Muscle of leg (tissue), 11 donors: ENCODE measurements around the gene ZPLD1. TPM values are rescaled to one million over a fixed set of nuclear protein-coding genes. Genes with fewer than 3 reads are reported as not detected.

Source experiments
- DNase-seq: peaks from one replicate; pipeline ENCODE4 v3.0.0; 2013
- H3K27ac ChIP-seq: one replicate; pipeline ENCODE4 v1.5.1; 2013; ENCODE audit warnings: mild to moderate bottlenecking, low read length, control low read depth
- H3K27me3 ChIP-seq: one replicate; pipeline ENCODE4 v1.6.1; 2013; ENCODE audit warnings: low read length; ENCODE audit not compliant: control insufficient read depth, insufficient read depth
- H3K36me3 ChIP-seq: one replicate; pipeline ENCODE4 v1.6.1; 2013; ENCODE audit warnings: low read length; ENCODE audit not compliant: control insufficient read depth, insufficient read depth
- H3K4me1 ChIP-seq: one replicate; pipeline ENCODE4 v1.6.1; 2013; ENCODE audit warnings: low read length; ENCODE audit not compliant: control insufficient read depth, insufficient read depth
- H3K4me3 ChIP-seq: one replicate; pipeline ENCODE4 v1.5.1; 2013; ENCODE audit warnings: low read length, control low read depth
- H3K9me3 ChIP-seq: replicated peaks from 2 replicates; pipeline ENCODE4 v1.6.1; 2013; ENCODE audit warnings: low read depth, low read length; ENCODE audit not compliant: control insufficient read depth
- WGBS: methylation state at CpG from one replicate; pipeline ENCODE4 v1.1.5; 2013; ENCODE audit warnings: missing lambda C conversion rate; ENCODE audit not compliant: insufficient coverage; 5-methylcytosine and 5-hydroxymethylcytosine counted together
- polyA plus RNA-seq, 8 donors: library from polyadenylated mRNA; unstranded; fragments of 120-200 nt; gene quantifications; one replicate each; pipeline versions ENCODE4 v1.2.1 to v1.2.3, GENCODE V29; 2013; ENCODE audit warnings: inconsistent platforms in 1 of 8, low replicate concordance in 1 of 8; ENCODE audit not compliant: insufficient read length in 8 of 8, insufficient read depth in 1 of 8
- total RNA-seq: library from RNA; stranded (reverse); fragments of 120-200 nt; gene quantifications from one replicate; pipeline ENCODE4 v1.2.4, GENCODE V29; 2013

Gene ZPLD1
- total and polyA plus RNA-seq, 9 donors, result under 0.01 to 0.06 (median 0.05) TPM; not detected in 5

DNA sequence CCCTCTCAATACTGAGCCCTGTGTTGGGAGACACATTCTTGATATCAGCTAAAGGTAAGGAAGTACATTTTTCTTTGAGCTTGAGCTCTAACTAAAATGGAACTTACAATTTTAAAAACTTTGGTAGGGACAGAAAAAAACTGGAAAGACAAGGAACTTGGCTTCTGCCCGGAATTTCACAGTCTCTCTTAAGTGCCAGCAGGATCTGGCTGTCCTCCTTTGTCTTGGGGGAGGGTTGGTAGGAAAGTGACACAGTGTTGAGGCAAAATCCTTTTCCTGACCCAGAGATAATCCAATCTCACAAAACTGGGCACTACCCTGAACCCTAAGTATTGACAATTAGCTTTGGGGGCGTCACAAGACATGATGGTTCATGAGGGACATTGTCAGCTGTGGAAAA, 45.3 kb downstream of the ZPLD1 start:
- H3K27me3 ChIP-seq, result no peaks in the 10 kb centered on the region
- H3K9me3 ChIP-seq, result no peaks in the 10 kb centered on the region
- DNase-seq, result peak; percentile 15
- WGBS, result 40% methylated on average over 1 of the region's 2 CpGs
- H3K36me3 ChIP-seq, result no peaks in the 10 kb centered on the region
- H3K4me3 ChIP-seq, result no peak overlapping the region
- H3K27ac ChIP-seq, result no peak overlapping the region
- H3K4me1 ChIP-seq, result no peaks in the 10 kb centered on the region

DNA sequence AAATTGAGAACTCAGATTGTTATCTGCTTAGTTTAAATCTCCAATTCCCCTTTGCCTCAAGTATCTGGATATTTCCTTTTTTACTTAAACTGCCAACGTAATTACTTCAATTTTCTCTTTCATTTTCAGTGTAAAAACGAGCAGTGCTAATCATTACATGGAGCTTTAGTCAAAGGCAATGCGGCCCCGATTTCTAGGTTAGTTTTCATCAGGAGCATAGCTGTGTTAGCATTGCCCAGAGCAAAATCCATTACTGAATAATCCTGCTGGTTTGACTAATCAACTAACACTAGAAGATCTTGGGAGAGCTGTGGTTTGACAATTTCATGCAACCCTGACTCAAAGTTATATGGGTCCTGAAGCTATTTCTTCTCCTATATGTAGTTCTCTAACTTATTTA, 46.2 kb downstream of the ZPLD1 start:
- Histone ChIP-seq H3K36me3 (no peaks in the 10 kb centered on the region), H3K4me1 (no peaks in the 10 kb centered on the region), H3K4me3 (no peak overlapping the region), H3K27ac (no peak overlapping the region), H3K9me3 (no peaks in the 10 kb centered on the region), H3K27me3 (no peaks in the 10 kb centered on the region)
- no peak for DNase-seq
- 70% methylated on average over 3 of the region's 4 CpGs for WGBS

DNA sequence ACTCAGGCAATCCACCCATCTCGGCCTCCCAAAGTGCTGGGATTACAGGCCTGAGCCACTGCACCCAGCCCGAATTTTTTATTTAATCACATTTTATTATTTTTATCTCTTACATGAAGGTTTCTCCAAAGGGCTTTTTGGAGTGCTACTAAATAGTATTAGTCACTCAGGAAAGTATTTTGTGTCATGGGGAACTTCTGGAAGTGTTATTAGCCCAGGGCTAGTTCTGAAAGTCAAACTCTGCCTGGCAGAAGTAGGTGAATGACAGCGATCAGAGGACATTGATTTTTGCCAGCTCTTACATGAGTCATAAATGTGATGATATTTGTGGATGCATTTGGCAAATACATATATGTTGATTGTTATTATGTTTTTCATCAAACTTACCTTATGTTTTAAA, 48.7 kb downstream of the ZPLD1 start:
- Histone ChIP-seq H3K9me3 (no peaks in the 10 kb centered on the region), H3K4me1 (no peaks in the 10 kb centered on the region), H3K27me3 (no peaks in the 10 kb centered on the region), H3K36me3 (no peaks in the 10 kb centered on the region), H3K27ac (no peak overlapping the region), H3K4me3 (no peak overlapping the region)
- no CpG with 5 or more reads among the region's 3 CpGs for WGBS
- DNase-seq, result no peak

DNA sequence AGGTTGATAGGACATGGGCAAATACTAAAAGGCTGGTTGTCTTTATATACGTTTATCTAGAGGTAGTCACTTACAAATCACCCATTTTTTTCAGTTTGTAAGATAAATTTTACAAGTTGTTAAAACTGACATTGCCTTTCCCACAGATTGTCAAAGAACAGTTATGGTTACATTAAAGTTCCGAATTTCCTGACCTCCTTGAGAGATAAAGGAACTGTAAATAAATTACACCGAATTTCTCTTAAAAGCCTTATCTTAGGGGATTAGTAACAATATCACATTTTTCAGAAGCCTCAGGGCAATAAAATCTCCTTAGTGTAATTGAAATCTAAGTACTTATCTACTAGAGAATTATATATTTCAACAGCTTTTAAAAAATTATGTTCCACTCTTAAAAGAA, 49.5 kb downstream of the ZPLD1 start:
- Histone ChIP-seq H3K4me1 (no peaks in the 10 kb centered on the region), H3K27ac (no peak overlapping the region), H3K4me3 (no peak overlapping the region), H3K27me3 (no peaks in the 10 kb centered on the region), H3K9me3 (no peaks in the 10 kb centered on the region), H3K36me3 (no peaks in the 10 kb centered on the region)
- WGBS, result no CpG with 5 or more reads among the region's 3 CpGs
- no peak for DNase-seq

DNA sequence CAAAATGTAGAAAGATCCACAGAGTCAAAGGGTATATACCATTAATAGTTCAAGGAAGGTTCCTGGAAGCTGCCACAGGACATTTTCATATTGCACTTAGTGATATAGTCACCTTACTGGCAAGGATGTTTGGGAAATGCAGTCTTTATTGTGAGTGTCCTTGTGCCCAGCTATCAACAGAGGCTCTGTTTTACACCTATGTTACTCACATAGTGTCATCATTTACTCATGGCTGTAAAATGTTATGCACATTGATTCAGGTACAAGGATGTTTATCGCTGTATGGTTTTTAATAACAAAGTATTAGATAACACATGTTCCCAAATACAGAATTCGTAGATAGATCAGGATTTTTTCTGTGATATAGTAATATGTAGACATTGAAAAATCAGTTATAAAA, 50.9 kb downstream of the ZPLD1 start:
- no peaks in the 10 kb centered on the region for H3K27me3 ChIP-seq
- DNase-seq, result no peak
- no peak overlapping the region for H3K27ac ChIP-seq
- no peaks in the 10 kb centered on the region for H3K4me1 ChIP-seq
- no CpG with 5 or more reads among the region's 2 CpGs for WGBS
- no peaks in the 10 kb centered on the region for H3K36me3 ChIP-seq
- no peaks in the 10 kb centered on the region for H3K9me3 ChIP-seq
- H3K4me3 ChIP-seq, result no peak overlapping the region

DNA sequence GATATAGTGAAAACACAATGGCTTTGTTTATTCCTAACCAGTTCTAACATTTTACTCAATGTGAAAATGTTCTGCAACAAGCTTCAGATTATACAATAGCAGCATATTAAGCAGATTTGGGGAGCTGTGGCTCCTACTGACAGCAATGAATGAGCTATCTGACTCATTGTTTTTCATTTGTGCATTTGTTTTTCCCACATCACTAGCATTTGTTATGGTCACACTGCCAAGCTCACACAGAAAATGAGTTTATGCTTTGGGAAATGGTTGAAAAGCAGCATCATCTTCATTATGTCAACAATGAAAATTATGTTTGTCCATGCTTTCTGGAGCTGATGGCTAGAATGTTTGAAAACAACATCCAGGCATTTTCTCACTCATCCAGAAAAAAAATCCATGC, 53.5 kb downstream of the ZPLD1 start:
- Histone ChIP-seq H3K9me3 (no peaks in the 10 kb centered on the region), H3K27ac (no peak overlapping the region), H3K27me3 (no peaks in the 10 kb centered on the region), H3K4me1 (no peaks in the 10 kb centered on the region), H3K4me3 (no peak overlapping the region), H3K36me3 (no peaks in the 10 kb centered on the region)
- DNase-seq, result peak; percentile 30

DNA sequence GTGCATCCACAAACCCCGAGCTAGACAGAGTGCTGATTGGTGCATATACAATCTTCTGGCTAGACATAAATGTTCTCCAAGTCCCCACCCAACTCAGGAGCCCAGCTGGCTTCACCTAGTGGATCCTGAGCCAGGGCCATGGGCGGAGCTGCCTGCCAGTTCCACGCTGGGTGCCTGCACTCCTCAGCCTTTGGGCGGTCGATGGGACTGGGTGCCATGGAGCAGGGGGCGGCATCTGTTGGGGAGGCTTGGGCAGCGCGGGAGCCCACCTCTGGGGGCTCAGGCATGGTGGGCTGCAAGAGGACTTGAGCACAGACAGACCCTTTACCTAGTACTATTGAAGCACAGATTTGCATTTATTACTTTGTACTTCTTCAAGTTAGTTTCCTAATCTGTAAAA, 57.5 kb downstream of the ZPLD1 start:
- Histone ChIP-seq H3K9me3 (no peaks in the 10 kb centered on the region), H3K4me3 (no peak overlapping the region), H3K27me3 (no peaks in the 10 kb centered on the region), H3K27ac (no peak overlapping the region), H3K4me1 (no peaks in the 10 kb centered on the region), H3K36me3 (no peaks in the 10 kb centered on the region)
- WGBS, result 100% methylated on average over 5 of the region's 8 CpGs
- no peak for DNase-seq

DNA sequence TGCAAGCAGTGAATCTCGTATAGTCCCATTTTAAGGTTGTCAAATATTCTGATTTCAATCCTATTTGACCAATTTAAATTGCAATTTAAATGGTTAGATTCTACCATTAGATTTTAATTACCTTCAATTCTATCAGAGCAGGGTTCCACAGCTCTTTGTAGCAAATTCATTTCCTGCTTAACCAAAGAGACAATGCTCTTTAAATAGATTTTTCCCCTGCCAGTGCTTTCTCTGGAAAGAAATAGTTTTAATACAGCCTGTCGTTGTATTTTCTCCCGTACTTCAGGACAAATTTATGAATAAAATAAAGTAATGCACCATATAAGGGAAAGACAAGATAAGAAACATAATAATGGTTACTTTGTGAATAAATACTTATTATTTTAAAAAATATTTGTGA, 62.8 kb downstream of the ZPLD1 start:
- no peaks in the 10 kb centered on the region for H3K27me3 ChIP-seq
- WGBS, result no CpG with 5 or more reads among the region's 3 CpGs
- H3K4me1 ChIP-seq, result no peaks in the 10 kb centered on the region
- H3K36me3 ChIP-seq, result no peaks in the 10 kb centered on the region
- no peaks in the 10 kb centered on the region for H3K9me3 ChIP-seq
- no peak overlapping the region for H3K4me3 ChIP-seq
- DNase-seq, result no peak
- H3K27ac ChIP-seq, result no peak overlapping the region

DNA sequence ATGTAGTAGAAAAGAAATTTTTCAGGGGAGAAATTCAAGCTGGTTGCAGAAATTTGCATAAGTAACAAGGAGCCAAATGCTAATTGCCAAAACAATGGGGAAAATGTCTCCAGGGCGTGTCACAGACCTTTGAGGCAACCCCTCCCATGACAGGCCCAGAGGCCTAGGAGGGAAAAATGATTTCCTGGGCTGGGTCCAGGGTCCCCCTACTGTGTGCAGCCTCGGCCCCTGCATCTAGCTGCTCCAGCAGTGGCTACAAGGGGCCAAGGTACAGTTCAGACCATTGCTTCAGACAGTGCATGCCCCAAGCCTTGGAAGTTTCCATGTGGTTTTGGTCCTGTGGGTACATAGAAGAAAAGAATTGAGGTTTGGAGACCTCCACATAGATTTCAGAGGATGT, 70.7 kb downstream of the ZPLD1 start:
- WGBS, result 100% methylated on average over 1 of the region's 2 CpGs
- no peaks in the 10 kb centered on the region for H3K36me3 ChIP-seq
- H3K4me1 ChIP-seq, result no peaks in the 10 kb centered on the region

DNA sequence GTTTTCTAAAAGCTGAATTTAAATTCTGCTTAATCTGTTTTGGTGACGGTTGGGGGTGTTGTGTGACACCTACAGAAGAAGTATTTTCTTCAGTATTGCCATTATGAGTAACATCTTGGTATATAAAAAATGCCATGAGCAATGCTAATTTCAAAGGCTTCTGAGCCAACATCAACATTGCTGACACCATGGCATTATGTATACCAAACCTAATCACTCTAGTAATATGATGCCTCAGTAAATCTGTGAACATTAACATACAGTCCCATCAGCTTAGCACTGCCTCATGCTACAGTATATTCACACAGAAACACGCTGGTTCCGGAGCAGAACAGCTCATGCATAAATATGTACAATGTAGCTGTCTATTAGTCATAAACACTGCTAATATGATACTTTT, 75.8 kb downstream of the ZPLD1 start:
- Histone ChIP-seq H3K9me3 (peaks cover under 1% of the 10 kb centered on the region), H3K27me3 (no peaks in the 10 kb centered on the region), H3K4me1 (no peaks in the 10 kb centered on the region), H3K27ac (no peak overlapping the region), H3K4me3 (no peak overlapping the region), H3K36me3 (no peaks in the 10 kb centered on the region)
- WGBS, result no CpG with 5 or more reads among the region's 3 CpGs
- peak; percentile 9 for DNase-seq

More for the DNA sequence above, 70.7 kb downstream of the ZPLD1 start:
- Histone ChIP-seq H3K27ac (no peak overlapping the region), H3K27me3 (no peaks in the 10 kb centered on the region), H3K4me3 (no peak overlapping the region), H3K9me3 (peaks cover 3% of the 10 kb centered on the region)
- no peak for DNase-seq

DNA sequence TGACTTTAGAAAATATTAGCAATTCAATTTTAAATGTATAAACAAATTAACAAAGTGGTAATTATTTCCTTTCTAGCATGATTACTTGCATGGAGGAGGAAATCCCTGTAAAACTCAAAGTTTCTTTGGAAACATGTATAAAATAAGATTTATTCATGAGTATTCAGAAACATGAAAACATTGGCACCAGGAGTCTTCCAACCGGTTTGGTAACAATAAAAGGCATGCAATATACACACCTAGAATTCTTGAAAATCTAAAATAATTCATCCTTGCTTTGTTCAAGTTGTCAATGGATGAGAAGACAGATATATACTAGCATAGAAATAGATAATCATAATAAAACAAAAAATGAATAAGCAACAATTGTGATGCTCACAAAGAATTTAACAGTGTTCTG, 76.4 kb downstream of the ZPLD1 start:
- DNase-seq, result no peak
- WGBS, result no CpG with 5 or more reads among the region's 1 CpG

More for the DNA sequence above, 76.4 kb downstream of the ZPLD1 start:
- no peaks in the 10 kb centered on the region for H3K36me3 ChIP-seq
- no peaks in the 10 kb centered on the region for H3K27me3 ChIP-seq
- H3K27ac ChIP-seq, result no peak overlapping the region
- no peaks in the 10 kb centered on the region for H3K9me3 ChIP-seq
- H3K4me3 ChIP-seq, result no peak overlapping the region
- no peaks in the 10 kb centered on the region for H3K4me1 ChIP-seq
